ENCODE results near the gene CACNA2D3. TPM values are rescaled to one million over a fixed set of nuclear protein-coding genes. Genes with fewer than 3 reads are reported as not detected.

Gene CACNA2D3
- polyA plus RNA-seq, 3 donors = 8.3 to 21.5 (median 10.4) TPM

- no peaks in the 10 kb centered on the region for H3K4me1 Mint-ChIP-seq
Observed at GRCh38 chr3:54537506-54537905, 415.2 kb downstream of the CACNA2D3 start.

GRCh38 chr3:54538346-54538745 lies 416.0 kb downstream of the CACNA2D3 start:
- no peak overlapping the region for H3K4me3 ChIP-seq (replicated peaks in 1 of 3; ENCODE audit: low read depth in 2 of 3, low read length in 3 of 3)
- no peaks in the 10 kb centered on the region for H3K9me3 ChIP-seq (replicated peaks in 1 of 2; ENCODE audit: control insufficient read depth in 1 of 2, insufficient read depth in 1 of 2, low read length in 2 of 2)
- WGBS (ENCODE audit: insufficient coverage) = 81% methylated on average over 5 of the region's 5 CpGs
- Mint-ChIP-seq H3K4me1 (no peaks in the 10 kb centered on the region), H3K27me3 (ENCODE audit: low read depth in 3 of 3) (peaks cover 0 to 3% (median 0%) of the 10 kb centered on the region in 3 donors), H3K9me3 (peaks cover 0 to 3% (median 0%) of the 10 kb centered on the region in 7 donors), H3K36me3 (no peaks in the 10 kb centered on the region), H3K4me3 (no peak overlapping the region), H3K27ac (no peak overlapping the region)
- H3K4me1 ChIP-seq (ENCODE audit: control insufficient read depth in 1 of 2, insufficient read depth in 2 of 2, low read length in 2 of 2) = no peaks in the 10 kb centered on the region
- no peak for DNase-seq
- no peaks in the 10 kb centered on the region for H4K20me1 ChIP-seq (ENCODE audit: insufficient read depth, low read length)
- no peaks in the 10 kb centered on the region for H3K79me2 ChIP-seq (ENCODE audit: insufficient read depth, low read length)
- H2AFZ ChIP-seq (ENCODE audit: insufficient read depth, low read depth, low read length, poor library complexity, severe bottlenecking) = no peak overlapping the region
- H3K36me3 ChIP-seq (replicated peaks in 1 of 2; ENCODE audit: control insufficient read depth in 1 of 2, insufficient read depth in 2 of 2, low read length in 2 of 2) = no peaks in the 10 kb centered on the region
- H3K27ac ChIP-seq (ENCODE audit: low read depth in 1 of 2, low read length in 2 of 2) = no peak overlapping the region
- no peaks in the 10 kb centered on the region for H3K27me3 ChIP-seq (ENCODE audit: control insufficient read depth in 2 of 2, insufficient read depth in 2 of 2, low read length in 2 of 2)
- TF ChIP-seq, protein P1, sequence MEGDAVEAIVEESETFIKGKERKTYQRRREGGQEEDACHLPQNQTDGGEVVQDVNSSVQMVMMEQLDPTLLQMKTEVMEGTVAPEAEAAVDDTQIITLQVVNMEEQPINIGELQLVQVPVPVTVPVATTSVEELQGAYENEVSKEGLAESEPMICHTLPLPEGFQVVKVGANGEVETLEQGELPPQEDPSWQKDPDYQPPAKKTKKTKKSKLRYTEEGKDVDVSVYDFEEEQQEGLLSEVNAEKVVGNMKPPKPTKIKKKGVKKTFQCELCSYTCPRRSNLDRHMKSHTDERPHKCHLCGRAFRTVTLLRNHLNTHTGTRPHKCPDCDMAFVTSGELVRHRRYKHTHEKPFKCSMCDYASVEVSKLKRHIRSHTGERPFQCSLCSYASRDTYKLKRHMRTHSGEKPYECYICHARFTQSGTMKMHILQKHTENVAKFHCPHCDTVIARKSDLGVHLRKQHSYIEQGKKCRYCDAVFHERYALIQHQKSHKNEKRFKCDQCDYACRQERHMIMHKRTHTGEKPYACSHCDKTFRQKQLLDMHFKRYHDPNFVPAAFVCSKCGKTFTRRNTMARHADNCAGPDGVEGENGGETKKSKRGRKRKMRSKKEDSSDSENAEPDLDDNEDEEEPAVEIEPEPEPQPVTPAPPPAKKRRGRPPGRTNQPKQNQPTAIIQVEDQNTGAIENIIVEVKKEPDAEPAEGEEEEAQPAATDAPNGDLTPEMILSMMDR (IDR thresholded peaks at IDR 0.05) = no peak
- H3K9ac ChIP-seq (ENCODE audit: insufficient read depth, low read length, poor library complexity, severe bottlenecking) = no peak overlapping the region
- H3K4me2 ChIP-seq (replicated peaks; ENCODE audit: extremely low read depth, low read length, poor library complexity, severe bottlenecking) = no peak overlapping the region
- intact Hi-C loops (cut with micrococcal nuclease) = no loop called here

More at GRCh38 chr3:54537506-54537905, 415.2 kb downstream of the CACNA2D3 start:
- Histone ChIP-seq H3K9me3 (replicated peaks in 1 of 2; ENCODE audit: control insufficient read depth in 1 of 2, insufficient read depth in 1 of 2, low read length in 2 of 2) (no peaks in the 10 kb centered on the region), H3K4me2 (replicated peaks; ENCODE audit: extremely low read depth, low read length, poor library complexity, severe bottlenecking) (no peak overlapping the region), H3K27ac (ENCODE audit: low read depth in 1 of 2, low read length in 2 of 2) (no peak overlapping the region), H2AFZ (ENCODE audit: insufficient read depth, low read depth, low read length, poor library complexity, severe bottlenecking) (no peak overlapping the region), H3K79me2 (ENCODE audit: insufficient read depth, low read length) (no peaks in the 10 kb centered on the region), H3K4me1 (ENCODE audit: control insufficient read depth in 1 of 2, insufficient read depth in 2 of 2, low read length in 2 of 2) (no peaks in the 10 kb centered on the region), H3K4me3 (replicated peaks in 1 of 3; ENCODE audit: low read depth in 2 of 3, low read length in 3 of 3) (no peak overlapping the region), H3K9ac (ENCODE audit: insufficient read depth, low read length, poor library complexity, severe bottlenecking) (no peak overlapping the region), H3K27me3 (ENCODE audit: control insufficient read depth in 2 of 2, insufficient read depth in 2 of 2, low read length in 2 of 2) (no peaks in the 10 kb centered on the region), H4K20me1 (ENCODE audit: insufficient read depth, low read length) (no peaks in the 10 kb centered on the region), H3K36me3 (replicated peaks in 1 of 2; ENCODE audit: control insufficient read depth in 1 of 2, insufficient read depth in 2 of 2, low read length in 2 of 2) (no peaks in the 10 kb centered on the region)
- Mint-ChIP-seq H3K27me3 (ENCODE audit: low read depth in 3 of 3) (peaks cover 0 to 3% (median 0%) of the 10 kb centered on the region in 3 donors), H3K27ac (no peak overlapping the region), H3K4me3 (no peak overlapping the region), H3K36me3 (no peaks in the 10 kb centered on the region), H3K9me3 (peaks cover 0 to 3% (median 0%) of the 10 kb centered on the region in 7 donors)
- no peak for DNase-seq
- TF ChIP-seq, protein P1 (IDR thresholded peaks at IDR 0.05) = no peak
- intact Hi-C loops (cut with micrococcal nuclease) = no loop called here
- WGBS (ENCODE audit: insufficient coverage) = 88% methylated on average over 6 of the region's 6 CpGs

All from CD14-positive monocyte (primary cell).